Gastroesophageal sphincter (tissue), 3 donors: ENCODE measurements around the gene TMBIM4.

Experiments
- CTCF ChIP-seq, 4 experiments: fragments of 200-600 bp in 2 of 4; fragments of 450-650 bp in 2 of 4; sonication (generic) in 1 of 4; IDR thresholded peaks; one replicate each; pipeline ENCODE4 v1.5.1; 2017 to 2019; ENCODE audit warnings: antibody characterized with exemption in 4 of 4, mild to moderate bottlenecking in 2 of 4, moderate library complexity in 2 of 4
- EP300 ChIP-seq: sonication (generic); formaldehyde crosslinking; IDR thresholded peaks from one replicate; pipeline ENCODE4 v1.6.1; 2017; ENCODE audit warnings: antibody characterized with exemption, mild to moderate bottlenecking
- POLR2A ChIP-seq, 2 donors: fragments of 450-650 bp; IDR thresholded peaks; one replicate each; pipeline ENCODE4 v1.6.1; 2017; ENCODE audit warnings: antibody characterized with exemption in 2 of 2, mild to moderate bottlenecking in 2 of 2, moderate library complexity in 1 of 2

- no peak for TF ChIP-seq CTCF (IDR thresholded peaks at IDR 0.05)
- TF ChIP-seq POLR2A (IDR thresholded peaks at IDR 0.05): no peak
- no peak for TF ChIP-seq EP300
Measured at GRCh38 chr12:66197495-66197921, 27.7 kb upstream of the TMBIM4 start.
